Activated naive CD8-positive, alpha-beta T cell treated with anti-CD3 and anti-CD28 coated beads, Interleukin-2, amount 10 ng/mL, durations not matched to agents 7 days and 5 days (primary cell): ENCODE measurements around the gene ERVMER34-1. TPM values are rescaled to one million over a fixed set of nuclear protein-coding genes. Genes with fewer than 3 reads are reported as not detected.

Experiments used
- ATAC-seq: fragments of 150-1000 bp; cut with Tn5 transposase; one replicate; pipeline ENCODE4 v1.10.0; 2021; ENCODE audit warnings: low read depth, moderate library complexity
- POLR2A ChIA-PET: fragments of 350-600 bp; sonication (Branson Sonifier 250); formaldehyde crosslinking; loops from one replicate; lab custom pipeline; 2021; ENCODE audit warnings: antibody characterized with exemption; lab: Charles Lee
- DNase-seq: peaks from one replicate; pipeline ENCODE4 v3.0.0; 2021
- H3K27ac Mint-ChIP-seq: one replicate; pipeline ENCODE4 v1.8.0; 2022; ENCODE audit warnings: mild to moderate bottlenecking, mixed read lengths
- H3K27me3 Mint-ChIP-seq: one replicate; pipeline ENCODE4 v1.8.0; 2022; ENCODE audit warnings: mild to moderate bottlenecking, moderate library complexity, mixed read lengths
- H3K36me3 Mint-ChIP-seq: one replicate; pipeline ENCODE4 v1.8.0; 2021; ENCODE audit warnings: mild to moderate bottlenecking, mixed read lengths
- H3K4me1 Mint-ChIP-seq: one replicate; pipeline ENCODE4 v1.8.0; 2021; ENCODE audit warnings: mixed read lengths
- H3K4me3 Mint-ChIP-seq: one replicate; pipeline ENCODE4 v1.8.0; 2022; ENCODE audit warnings: mild to moderate bottlenecking, moderate library complexity, mixed read lengths
- H3K9me3 Mint-ChIP-seq: one replicate; pipeline ENCODE4 v1.8.0; 2021; ENCODE audit warnings: mixed read lengths
- total RNA-seq, 2 experiments: library from RNA; stranded (reverse); gene quantifications; one replicate each; pipeline ENCODE4 v1.2.3, GENCODE V29; 2021

The ERVMER34-1 gene
- total RNA-seq, 2 experiments from 2014 or later = not detected

DNA sequence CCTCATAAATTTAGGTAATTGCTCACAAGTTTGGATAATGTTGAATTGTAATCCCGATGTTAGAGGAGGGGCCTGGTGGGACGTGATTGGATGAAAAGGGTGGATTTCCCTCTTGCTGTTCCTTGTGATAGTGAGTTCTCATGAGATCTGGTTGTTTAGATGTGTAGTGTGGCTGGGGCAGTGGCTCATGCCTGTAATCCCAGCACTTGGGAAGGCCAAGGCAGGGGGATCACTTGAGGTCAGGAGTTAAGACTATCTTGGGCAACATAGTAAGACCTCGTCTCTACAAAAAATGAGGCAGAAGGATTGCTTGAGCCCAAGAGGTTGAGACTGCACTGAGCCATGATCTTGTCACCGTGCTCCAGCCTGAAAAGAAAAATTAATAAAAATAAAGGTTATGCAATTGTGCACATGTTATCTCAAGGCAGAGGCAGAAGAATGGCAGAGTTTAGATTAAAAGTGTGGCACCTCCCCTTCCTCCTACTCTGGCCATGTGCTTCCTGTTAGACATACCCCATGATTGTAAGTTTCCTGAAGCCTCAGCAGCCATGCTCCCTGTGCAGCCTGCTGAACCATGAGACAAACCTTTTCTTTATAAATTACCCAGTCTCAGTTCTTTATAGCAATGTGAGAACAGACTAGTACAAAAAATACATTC is 36.5 kb downstream of the ERVMER34-1 start:
- peak overlapping the region; percentile 75 for H3K27ac Mint-ChIP-seq
- DNase-seq (no peak), ATAC-seq (no peak)
- H3K4me3 Mint-ChIP-seq = peak overlapping the region; percentile 93
- H3K9me3 Mint-ChIP-seq = no peaks in the 10 kb centered on the region
- peaks cover 2% of the 10 kb centered on the region for H3K27me3 Mint-ChIP-seq
- POLR2A ChIA-PET = interaction anchor here (3.5 kb wide), 1 partner anchor 7 kb away, joined by 105 read pairs; no protein-coding TSS in a partner anchor
- H3K4me1 Mint-ChIP-seq = peaks cover 35% of the 10 kb centered on the region
- H3K36me3 Mint-ChIP-seq = peaks cover 33% of the 10 kb centered on the region

DNA sequence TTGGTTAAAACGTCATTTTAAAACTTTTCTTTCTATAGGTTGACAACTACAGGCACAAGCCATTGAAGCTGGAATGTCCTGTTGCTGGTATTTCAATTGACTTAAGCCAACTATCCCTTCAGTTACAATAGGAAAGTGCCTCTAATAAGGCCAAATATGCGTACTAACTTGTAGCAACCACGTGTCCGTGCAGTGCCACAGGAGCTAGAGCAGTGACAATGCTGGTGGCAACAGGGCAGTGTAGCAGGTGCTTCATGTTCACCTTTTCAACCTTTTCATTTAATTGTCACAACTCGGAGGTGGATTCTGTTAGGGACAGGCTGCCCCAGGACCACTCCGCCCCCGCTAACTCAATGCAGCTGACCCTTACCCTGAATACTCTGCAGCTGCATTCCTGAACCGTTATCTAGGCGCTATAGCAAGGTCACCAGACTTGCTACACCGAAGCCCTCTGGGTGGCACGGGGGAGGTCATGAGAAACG is 37.7 kb downstream of the ERVMER34-1 start:
- Mint-ChIP-seq H3K4me3 (peak overlapping the region; percentile 93), H3K27ac (peak overlapping the region; percentile 75), H3K36me3 (peaks cover 29% of the 10 kb centered on the region), H3K9me3 (no peaks in the 10 kb centered on the region), H3K4me1 (peaks cover 35% of the 10 kb centered on the region), H3K27me3 (peaks cover 6% of the 10 kb centered on the region)
- DNase-seq = no peak
- no peak for ATAC-seq
- POLR2A ChIA-PET = interaction anchor here (0.8 to 3.5 kb wide), 6 partner anchors 9 to 664 kb away, joined by 4 to 105 read pairs (median 11); partner anchors contain the start of genes FIP1L1 and USP46

DNA sequence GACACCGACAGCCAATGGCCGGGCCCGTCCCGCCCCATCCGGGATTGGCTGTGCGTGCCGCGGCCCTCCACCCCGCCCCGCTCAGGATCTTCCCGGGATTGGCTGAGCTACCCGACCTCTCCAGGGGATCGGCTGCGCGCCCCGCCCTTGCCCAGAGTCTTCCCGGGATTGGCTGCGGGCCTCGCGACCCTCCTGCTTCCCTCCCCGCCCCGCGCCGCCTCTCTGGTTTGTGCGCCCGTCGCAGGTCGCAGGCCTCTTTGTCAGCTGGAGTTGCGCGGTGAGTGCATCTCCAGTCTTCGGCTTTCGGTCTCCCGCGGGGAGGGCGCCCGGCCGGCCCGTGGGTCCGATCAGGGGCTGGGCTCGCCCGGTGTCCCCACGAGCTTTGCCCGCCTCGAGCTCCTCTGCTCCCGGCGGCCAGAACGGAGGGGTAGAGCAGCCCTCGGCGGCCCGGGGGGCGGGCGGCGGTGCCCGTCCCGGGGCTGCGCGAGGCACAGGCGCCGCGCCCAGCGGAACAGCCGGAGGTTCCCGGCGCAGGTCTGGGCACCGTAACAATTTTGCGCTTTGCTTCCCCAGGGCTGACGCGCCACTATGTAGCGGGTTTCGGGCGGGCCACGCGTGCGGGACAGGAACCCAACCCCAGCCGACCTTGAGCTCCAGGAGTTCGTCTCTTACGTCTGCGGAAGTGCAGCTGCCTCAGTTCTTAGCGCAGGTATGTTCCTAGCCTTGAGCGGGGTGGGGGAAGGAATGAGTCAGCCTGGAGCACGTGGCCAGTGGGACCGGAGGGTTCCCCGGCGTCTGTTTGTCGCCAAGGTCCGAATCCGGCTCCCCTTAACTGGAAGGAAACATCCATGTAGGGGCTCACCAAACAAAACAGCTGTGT is 38.7 kb downstream of the ERVMER34-1 start:
- H3K27me3 Mint-ChIP-seq = peaks cover 6% of the 10 kb centered on the region
- DNase-seq (peak; percentile 95), ATAC-seq (peak; percentile 93)
- peaks cover 29% of the 10 kb centered on the region for H3K36me3 Mint-ChIP-seq
- peak overlapping the region; percentile 94 for H3K27ac Mint-ChIP-seq
- no peaks in the 10 kb centered on the region for H3K9me3 Mint-ChIP-seq
- peak overlapping the region; percentile 93 for H3K4me3 Mint-ChIP-seq
- H3K4me1 Mint-ChIP-seq = peaks cover 35% of the 10 kb centered on the region
- POLR2A ChIA-PET = interaction anchor here (0.6 to 3.5 kb wide), 13 partner anchors 8 to 1351 kb away, joined by 3 to 105 read pairs (median 4); partner anchors contain the start of genes FIP1L1 and USP46

DNA sequence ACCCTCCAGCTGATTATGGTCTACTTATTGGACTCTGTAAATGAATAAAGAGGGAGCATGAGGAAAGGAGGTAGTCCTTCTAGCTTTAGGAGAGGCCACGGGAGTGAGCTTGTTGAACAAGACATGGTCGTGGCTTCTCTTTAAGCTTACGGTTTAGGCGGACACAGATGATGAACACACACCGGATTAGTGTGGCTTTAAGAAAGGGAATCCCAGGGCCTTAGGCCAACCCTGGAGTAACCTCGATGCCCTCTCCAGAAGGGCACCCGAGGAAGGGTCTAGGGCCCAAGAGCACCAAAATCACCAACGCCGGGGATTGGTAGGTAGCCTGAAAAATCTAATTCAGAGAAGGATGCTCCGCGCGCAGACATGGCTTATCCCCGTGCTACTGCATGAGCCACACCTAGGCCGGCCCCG is 39.4 kb downstream of the ERVMER34-1 start:
- H3K9me3 Mint-ChIP-seq = no peaks in the 10 kb centered on the region
- ATAC-seq (no peak), DNase-seq (no peak)
- peaks cover 6% of the 10 kb centered on the region for H3K27me3 Mint-ChIP-seq
- peaks cover 35% of the 10 kb centered on the region for H3K4me1 Mint-ChIP-seq
- H3K36me3 Mint-ChIP-seq = peaks cover 29% of the 10 kb centered on the region
- POLR2A ChIA-PET = interaction anchor here (0.6 to 3.5 kb wide), 11 partner anchors 8 to 1352 kb away, joined by 3 to 105 read pairs (median 5); partner anchors contain the start of gene USP46
- H3K4me3 Mint-ChIP-seq = peak overlapping the region; percentile 70
- peak overlapping the region; percentile 64 for H3K27ac Mint-ChIP-seq

DNA sequence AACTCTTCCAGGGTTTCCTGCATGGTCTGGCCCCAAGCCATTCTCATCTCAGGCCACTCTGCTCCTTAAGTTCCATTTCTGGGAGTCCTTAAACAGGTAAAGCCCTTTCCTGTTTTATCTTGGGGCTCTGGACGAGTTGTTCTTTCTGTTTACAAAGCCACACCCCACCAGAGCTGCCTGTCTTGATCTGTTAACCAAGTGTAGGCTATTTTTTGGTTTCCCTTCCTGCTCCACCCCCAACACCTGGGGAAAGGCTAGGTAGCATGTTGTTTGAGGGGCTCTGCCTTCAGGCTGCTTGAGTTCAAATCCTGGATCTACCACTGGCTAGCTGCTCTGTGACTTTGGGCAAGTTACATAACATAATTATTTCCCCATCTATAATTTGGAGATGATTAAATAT is 40.0 kb downstream of the ERVMER34-1 start:
- Mint-ChIP-seq H3K36me3 (peaks cover 29% of the 10 kb centered on the region), H3K9me3 (no peaks in the 10 kb centered on the region), H3K27ac (peak overlapping the region; percentile 9), H3K27me3 (peaks cover 6% of the 10 kb centered on the region), H3K4me3 (peak overlapping the region; percentile 70), H3K4me1 (peaks cover 35% of the 10 kb centered on the region)
- no peak for DNase-seq
- no peak for ATAC-seq
- POLR2A ChIA-PET = interaction anchor here (1.4 to 3.5 kb wide), 4 partner anchors 11 to 301 kb away, joined by 5 to 105 read pairs (median 22); partner anchors contain the start of gene USP46

DNA sequence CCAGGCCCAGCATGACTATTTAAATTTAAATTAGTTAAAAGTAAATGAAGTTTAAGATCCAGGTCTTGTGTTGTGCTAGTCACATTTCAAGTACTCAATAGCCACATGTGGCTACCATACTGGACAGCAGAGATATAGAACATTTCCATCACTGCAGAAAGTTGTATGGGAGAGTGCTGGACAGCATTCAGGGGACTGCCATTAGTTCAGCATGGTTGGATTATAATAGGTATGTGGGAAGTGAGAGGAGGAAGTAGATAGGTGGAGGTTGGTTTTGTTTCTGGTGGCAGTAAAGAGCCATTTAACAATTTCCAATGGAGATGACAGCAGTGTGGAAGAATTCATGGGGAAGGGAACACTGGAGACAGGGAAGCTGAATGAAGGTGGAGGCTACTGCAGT is 42.1 kb downstream of the ERVMER34-1 start:
- peaks cover 16% of the 10 kb centered on the region for H3K36me3 Mint-ChIP-seq
- H3K4me1 Mint-ChIP-seq = peaks cover 21% of the 10 kb centered on the region
- no peak for DNase-seq
- peaks cover 17% of the 10 kb centered on the region for H3K27me3 Mint-ChIP-seq
- no peak overlapping the region for H3K4me3 Mint-ChIP-seq
- H3K27ac Mint-ChIP-seq = no peak overlapping the region
- no peaks in the 10 kb centered on the region for H3K9me3 Mint-ChIP-seq
- no peak for ATAC-seq
- POLR2A ChIA-PET = no interaction called here

DNA sequence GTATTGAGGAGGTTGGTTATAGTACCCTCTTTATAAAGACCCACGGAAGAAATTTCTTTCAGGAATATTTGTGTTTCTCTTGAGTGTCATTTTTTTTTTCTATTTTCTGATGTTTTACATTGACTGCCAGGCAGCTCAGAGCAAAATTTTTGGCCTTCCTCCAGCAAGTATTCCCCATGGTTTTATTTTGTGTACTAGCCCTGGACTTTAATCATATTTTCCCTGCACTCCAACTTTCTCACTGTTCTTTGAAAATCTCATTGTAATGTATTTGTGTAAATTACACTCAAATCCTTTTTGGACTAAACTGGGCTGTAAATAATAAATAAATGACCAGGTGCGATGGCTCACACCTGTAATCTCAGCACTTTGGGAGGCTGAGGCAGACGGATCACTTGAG is 46.6 kb downstream of the ERVMER34-1 start:
- H3K4me1 Mint-ChIP-seq = no peaks in the 10 kb centered on the region
- H3K27ac Mint-ChIP-seq = no peak overlapping the region
- H3K4me3 Mint-ChIP-seq = no peak overlapping the region
- POLR2A ChIA-PET = interaction anchor here (0.8 kb wide), 1 partner anchor 8 kb away, joined by 4 read pairs; no protein-coding TSS in a partner anchor
- DNase-seq (no peak), ATAC-seq (no peak)
- H3K27me3 Mint-ChIP-seq = peaks cover 21% of the 10 kb centered on the region
- no peaks in the 10 kb centered on the region for H3K36me3 Mint-ChIP-seq
- no peaks in the 10 kb centered on the region for H3K9me3 Mint-ChIP-seq

DNA sequence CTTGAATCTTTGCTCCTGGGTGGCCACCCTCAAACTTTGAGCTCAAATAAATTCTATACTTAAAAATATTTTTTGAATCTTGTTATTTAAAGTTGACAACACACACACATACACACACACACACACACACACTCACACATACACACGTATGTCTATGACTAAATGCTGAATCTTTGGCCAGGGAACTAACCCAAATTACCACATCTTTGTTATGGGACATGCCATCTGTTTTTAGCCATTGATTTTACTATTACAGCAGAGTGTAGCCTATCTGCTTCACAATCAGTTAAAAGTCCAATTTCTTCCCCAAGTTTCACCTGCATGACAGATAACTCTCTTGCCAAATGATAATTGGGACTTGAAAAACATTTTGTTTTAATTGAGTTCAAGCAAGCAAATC is 47.1 kb downstream of the ERVMER34-1 start:
- Mint-ChIP-seq H3K4me1 (no peaks in the 10 kb centered on the region), H3K4me3 (no peak overlapping the region), H3K27ac (no peak overlapping the region), H3K36me3 (no peaks in the 10 kb centered on the region), H3K27me3 (peaks cover 17% of the 10 kb centered on the region), H3K9me3 (no peaks in the 10 kb centered on the region)
- POLR2A ChIA-PET = interaction anchor here (0.8 kb wide), 1 partner anchor 9 kb away, joined by 4 read pairs; no protein-coding TSS in a partner anchor
- ATAC-seq = no peak
- no peak for DNase-seq

DNA sequence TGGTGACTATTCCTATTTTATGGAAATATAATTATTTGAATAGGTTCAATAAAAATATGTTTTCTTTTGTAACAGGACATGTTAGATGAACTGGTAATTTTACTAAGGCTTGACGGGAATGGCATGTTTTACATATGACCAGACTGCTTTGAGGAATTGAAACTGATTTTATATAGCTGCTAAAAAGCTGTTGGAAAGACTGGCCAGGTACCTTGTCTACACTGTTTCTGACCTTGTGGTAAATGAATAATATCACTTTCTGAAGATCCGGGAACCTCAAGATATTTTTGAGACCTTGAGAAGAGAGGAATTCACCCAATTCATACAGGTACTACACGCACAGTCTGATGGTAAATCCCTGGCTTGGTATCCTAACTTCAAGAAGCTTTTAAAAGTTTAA is 50.0 kb downstream of the ERVMER34-1 start:
- H3K4me1 Mint-ChIP-seq = peaks cover 2% of the 10 kb centered on the region
- POLR2A ChIA-PET = no interaction called here
- ATAC-seq (no peak), DNase-seq (no peak)
- no peaks in the 10 kb centered on the region for H3K36me3 Mint-ChIP-seq
- H3K4me3 Mint-ChIP-seq = no peak overlapping the region
- no peak overlapping the region for H3K27ac Mint-ChIP-seq
- H3K27me3 Mint-ChIP-seq = peaks cover 31% of the 10 kb centered on the region
- no peaks in the 10 kb centered on the region for H3K9me3 Mint-ChIP-seq

DNA sequence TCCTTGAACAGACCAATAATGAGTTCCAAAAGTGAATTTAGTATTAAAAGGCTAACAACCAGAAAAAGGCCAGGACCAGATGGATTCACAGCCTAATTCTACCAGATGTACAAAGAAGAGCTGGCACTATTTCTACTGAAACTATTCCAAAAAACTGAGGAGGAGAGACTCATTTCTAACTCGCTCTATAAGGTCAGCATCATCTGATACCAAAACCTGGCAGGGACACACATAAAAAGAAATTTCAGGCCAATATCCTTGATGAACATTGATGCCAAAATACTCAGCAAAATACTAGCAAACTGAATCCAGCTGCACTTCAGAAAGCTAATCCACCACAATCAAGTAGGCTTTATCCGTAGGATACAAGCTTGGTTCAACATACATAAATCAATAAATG is 56.3 kb downstream of the ERVMER34-1 start:
- H3K4me1 Mint-ChIP-seq = peaks cover 2% of the 10 kb centered on the region
- peaks cover 21% of the 10 kb centered on the region for H3K9me3 Mint-ChIP-seq
- no peak overlapping the region for H3K27ac Mint-ChIP-seq
- POLR2A ChIA-PET = interaction anchor here (0.5 kb wide), 1 partner anchor 11 kb away, joined by 3 read pairs; no protein-coding TSS in a partner anchor
- H3K4me3 Mint-ChIP-seq = no peak overlapping the region
- peaks cover 8% of the 10 kb centered on the region for H3K36me3 Mint-ChIP-seq
- H3K27me3 Mint-ChIP-seq = peaks cover 27% of the 10 kb centered on the region
- DNase-seq (no peak), ATAC-seq (no peak)

DNA sequence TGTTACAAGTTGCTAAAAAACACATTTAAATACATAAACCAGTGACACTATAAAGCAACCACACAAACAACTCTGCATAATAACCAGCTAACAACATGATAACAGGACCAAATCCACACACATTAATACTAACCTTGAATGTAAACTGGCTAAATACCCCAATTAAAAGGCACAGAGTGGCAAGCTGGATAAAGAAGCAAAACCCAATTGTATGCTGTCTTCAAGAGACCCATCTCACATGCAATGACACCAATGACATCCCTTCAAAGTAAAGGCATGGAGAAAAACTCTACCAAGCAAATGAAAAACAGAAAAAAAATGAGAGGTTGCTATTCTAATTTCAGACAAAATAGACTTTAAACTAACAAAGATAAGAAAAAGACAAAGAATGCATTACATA is 57.7 kb downstream of the ERVMER34-1 start:
- peaks cover 27% of the 10 kb centered on the region for H3K27me3 Mint-ChIP-seq
- H3K27ac Mint-ChIP-seq = no peak overlapping the region
- no peak overlapping the region for H3K4me3 Mint-ChIP-seq
- ATAC-seq (no peak), DNase-seq (no peak)
- peaks cover 2% of the 10 kb centered on the region for H3K4me1 Mint-ChIP-seq
- H3K36me3 Mint-ChIP-seq = peaks cover 8% of the 10 kb centered on the region
- POLR2A ChIA-PET = no interaction called here
- H3K9me3 Mint-ChIP-seq = peaks cover 21% of the 10 kb centered on the region
